Activated CD8-positive, alpha-beta memory T cell treated with anti-CD3 and anti-CD28 coated beads, Interleukin-2, amount 50 U/mL, for 4 hours (primary cell): ENCODE results near the gene CDK5RAP3.
"Not testable (repeated sequence)": the region's sequence is repeated elsewhere in the genome, so short reads cannot be mapped to it uniquely, and the experiment has no call there.

Source experiments
- DNase-seq: peaks from one replicate; pipeline ENCODE4 v3.0.0-alpha.2; 2020

CDK5RAP3 gene

GRCh38 chr17:48001197-48001596 is 30.3 kb downstream of the CDK5RAP3 start:
- DNase-seq, result no peak

GRCh38 chr17:48001657-48002056 is 30.7 kb downstream of the CDK5RAP3 start:
- not testable (repeated sequence) for DNase-seq

GRCh38 chr17:48002266-48002915 is 31.5 kb downstream of the CDK5RAP3 start:
- no peak for DNase-seq

GRCh38 chr17:48002916-48003416 is 32.1 kb downstream of the CDK5RAP3 start:
- DNase-seq, result no peak

GRCh38 chr17:48003417-48004151 is 32.7 kb downstream of the CDK5RAP3 start:
- DNase-seq, result no peak

- no peak for DNase-seq
Measured at GRCh38 chr17:48004983-48005382, 34.1 kb downstream of the CDK5RAP3 start.

GRCh38 chr17:48006936-48007709 is 36.2 kb downstream of the CDK5RAP3 start:
- DNase-seq, result no peak

- no peak for DNase-seq
Measured at GRCh38 chr17:48010193-48010592, 39.3 kb downstream of the CDK5RAP3 start.

- peak; percentile 29 for DNase-seq
Measured at GRCh38 chr17:48011405-48012150, 40.7 kb downstream of the CDK5RAP3 start.

GRCh38 chr17:48012151-48012520 is 41.2 kb downstream of the CDK5RAP3 start:
- peak; percentile 63 for DNase-seq

GRCh38 chr17:48012654-48013053 is 41.7 kb downstream of the CDK5RAP3 start:
- DNase-seq, result no peak

GRCh38 chr17:48013876-48014594 is 43.1 kb downstream of the CDK5RAP3 start:
- no peak for DNase-seq

GRCh38 chr17:48014595-48015111 is 43.7 kb downstream of the CDK5RAP3 start:
- DNase-seq, result no peak

- DNase-seq, result no peak
Measured at GRCh38 chr17:48016112-48016511, 45.2 kb downstream of the CDK5RAP3 start.

- not testable (repeated sequence) for DNase-seq
Measured at GRCh38 chr17:48017817-48018158, 46.9 kb downstream of the CDK5RAP3 start.

GRCh38 chr17:48021934-48022333 is 51.0 kb downstream of the CDK5RAP3 start:
- DNase-seq, result no peak

GRCh38 chr17:48022901-48023300 is 52.0 kb downstream of the CDK5RAP3 start:
- no peak for DNase-seq

- peak; percentile 42 for DNase-seq
Measured at GRCh38 chr17:48023400-48024148, 52.7 kb downstream of the CDK5RAP3 start.

- DNase-seq, result peak; percentile 21
Measured at GRCh38 chr17:48024149-48025039, 53.5 kb downstream of the CDK5RAP3 start.
